GM19463 (cell line): Measurements from ENCODE around the gene B3GAT1.

ENCODE experiments used
- ATAC-seq: cut with Tn5 transposase; IDR thresholded peaks from one replicate; pipeline ENCODE4 v1.9.1; 2021; ENCODE audit warnings: mild to moderate bottlenecking, moderate library complexity; ENCODE audit not compliant: unreplicated experiment

B3GAT1 gene

GRCh38 chr11:134374891-134375550, 37.0 kb downstream of the B3GAT1 start:
- ATAC-seq = no peak

GRCh38 chr11:134374171-134374570, 37.9 kb downstream of the B3GAT1 start:
- ATAC-seq = no peak

GRCh38 chr11:134373591-134374052, 38.4 kb downstream of the B3GAT1 start:
- ATAC-seq = no peak

DNA sequence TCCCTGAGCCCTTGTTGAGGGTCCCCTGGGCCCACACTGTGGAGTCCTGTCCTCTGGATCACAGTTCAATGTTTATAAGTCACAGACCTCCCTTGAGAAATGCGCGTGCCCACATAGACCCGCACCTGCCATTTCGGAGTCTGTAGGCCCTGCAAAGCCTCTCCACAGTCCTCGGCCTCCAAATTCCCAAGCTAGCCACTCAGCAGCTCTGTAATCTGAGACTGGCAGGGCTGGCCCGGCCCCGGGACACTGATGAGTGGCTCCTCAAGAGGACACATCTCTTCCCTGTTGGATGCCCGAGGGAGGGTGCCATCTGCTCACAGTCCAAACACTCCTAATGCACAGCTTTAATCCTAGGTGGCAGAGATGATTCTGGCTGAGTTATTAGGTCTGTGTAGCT, 39.1 kb downstream of the B3GAT1 start:
- ATAC-seq = no peak

GRCh38 chr11:134372536-134372935, 39.5 kb downstream of the B3GAT1 start:
- no peak for ATAC-seq

DNA sequence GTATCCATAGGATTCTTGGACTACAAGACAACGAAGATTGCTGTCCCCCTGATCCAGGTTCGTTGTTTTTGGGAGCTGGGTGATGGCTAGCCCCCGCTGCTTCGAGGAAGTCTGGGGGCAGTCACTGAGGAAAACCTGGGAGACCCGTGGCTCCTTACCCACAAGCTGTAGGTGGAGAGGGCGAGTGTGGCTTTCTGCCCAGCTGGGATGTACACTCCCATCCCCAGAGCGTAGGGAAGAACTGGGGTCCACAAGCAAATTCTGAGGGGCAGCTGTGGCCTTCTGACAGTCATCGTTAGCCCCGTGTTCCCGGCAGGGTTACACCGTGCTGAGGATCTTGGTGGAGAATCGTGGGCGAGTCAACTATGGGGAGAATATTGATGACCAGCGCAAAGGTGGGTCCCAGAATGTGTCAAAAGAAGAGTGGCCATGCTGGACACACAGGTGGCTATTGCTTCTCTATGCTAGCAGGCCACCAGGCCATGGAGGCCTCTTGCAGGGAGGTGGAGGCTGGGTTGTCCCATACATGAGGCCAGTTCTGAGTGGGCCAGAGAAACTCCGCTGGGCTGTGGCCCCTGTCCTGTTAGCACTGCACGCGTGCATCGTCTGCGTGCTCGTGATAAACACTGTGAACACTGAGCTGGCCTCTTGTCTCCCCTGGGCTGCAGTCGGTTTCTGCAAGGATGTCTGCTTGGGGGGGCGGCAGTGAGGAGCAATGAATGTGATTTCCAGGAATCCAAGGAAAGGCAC, 40.4 kb downstream of the B3GAT1 start:
- ATAC-seq = no peak

DNA sequence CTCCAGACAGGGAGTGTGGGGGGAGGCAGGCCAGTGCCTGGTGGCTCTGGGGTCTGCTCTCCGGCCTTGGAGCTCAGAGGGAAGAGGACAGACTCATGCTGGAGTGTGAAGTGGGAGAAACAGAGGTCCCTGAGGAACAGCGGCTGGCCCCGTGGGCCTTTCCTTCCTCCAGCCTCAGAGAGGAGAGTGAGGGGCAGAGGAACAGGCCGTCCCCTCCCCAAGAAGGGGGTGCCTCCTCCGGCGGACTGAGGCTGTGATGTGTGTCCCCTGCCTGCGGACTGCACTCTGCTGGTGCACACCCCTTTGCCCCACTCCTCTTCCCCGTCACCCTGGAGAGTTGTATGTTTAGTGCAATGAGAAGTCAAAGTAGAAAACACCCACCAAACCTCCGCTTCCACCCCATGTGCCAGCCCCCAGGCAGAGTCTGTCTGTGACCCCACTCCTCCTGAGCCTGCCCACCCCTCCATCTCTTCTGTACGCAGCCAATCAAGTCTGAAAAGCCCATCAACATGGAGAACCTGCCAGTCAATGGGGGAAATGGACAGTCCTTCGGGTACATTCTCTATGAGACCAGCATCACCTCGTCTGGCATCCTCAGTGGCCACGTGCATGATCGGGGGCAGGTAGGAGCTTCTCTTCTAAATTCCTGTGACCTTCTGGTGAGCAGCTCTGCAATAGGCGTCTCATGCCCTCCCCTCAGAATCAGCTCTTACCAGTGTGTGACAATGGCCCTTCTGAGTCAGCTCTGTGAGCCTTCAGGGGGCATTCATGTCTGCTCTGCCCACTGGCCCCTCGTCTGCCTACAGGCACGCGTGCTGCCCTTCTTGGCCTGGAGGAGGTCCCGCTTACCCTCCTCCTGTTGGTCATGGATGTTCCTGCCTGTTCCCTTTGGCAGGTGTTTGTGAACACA, 41.3 kb downstream of the B3GAT1 start:
- ATAC-seq = no peak

GRCh38 chr11:134369656-134370525, 42.2 kb downstream of the B3GAT1 start:
- no peak for ATAC-seq

DNA sequence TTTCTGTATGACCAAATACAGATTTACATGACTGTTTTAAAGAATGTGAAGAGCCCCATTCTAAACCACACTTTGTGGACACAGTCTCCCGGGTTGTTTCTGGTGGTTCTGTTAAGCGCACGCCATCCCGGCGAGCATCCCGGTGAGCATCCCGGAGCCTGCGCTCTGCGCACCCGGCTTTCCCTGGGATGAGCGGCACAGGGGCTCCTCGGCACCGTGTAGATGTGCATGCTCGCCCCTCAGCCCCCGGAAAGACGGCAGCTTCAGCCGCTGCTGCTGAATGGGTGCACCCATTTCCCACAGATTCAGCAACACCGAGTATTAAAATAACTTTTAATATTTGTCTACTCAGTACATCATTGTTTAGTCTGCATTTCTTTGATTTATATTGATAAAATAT, 44.3 kb downstream of the B3GAT1 start:
- ATAC-seq = no peak

DNA sequence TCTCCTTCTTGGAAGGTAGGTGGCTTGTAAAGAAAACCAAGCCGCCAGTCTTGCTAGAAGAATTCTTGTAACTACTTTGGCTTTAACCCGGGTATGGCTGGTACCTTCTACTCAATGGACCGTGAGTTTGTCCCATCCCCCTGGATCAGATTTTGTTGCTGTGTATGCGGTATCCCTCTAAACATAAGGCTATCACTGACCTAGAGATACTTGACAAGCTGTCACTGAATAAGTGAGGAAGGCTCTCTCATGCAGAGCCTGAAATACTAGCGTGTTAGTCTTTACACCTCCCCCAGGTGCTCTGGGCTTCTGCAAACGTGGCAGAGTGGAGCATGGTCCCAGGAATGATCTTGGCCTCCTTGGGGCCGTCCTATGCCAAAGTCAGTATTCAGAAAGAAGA, 45.8 kb downstream of the B3GAT1 start:
- ATAC-seq = no peak

GRCh38 chr11:134365011-134365925, 46.8 kb downstream of the B3GAT1 start:
- ATAC-seq = no peak

- ATAC-seq = no peak
These were observed 47.8 kb downstream of the B3GAT1 start for GRCh38 chr11:134364261-134364660.

GRCh38 chr11:134363592-134363991, 48.5 kb downstream of the B3GAT1 start:
- no peak for ATAC-seq

DNA sequence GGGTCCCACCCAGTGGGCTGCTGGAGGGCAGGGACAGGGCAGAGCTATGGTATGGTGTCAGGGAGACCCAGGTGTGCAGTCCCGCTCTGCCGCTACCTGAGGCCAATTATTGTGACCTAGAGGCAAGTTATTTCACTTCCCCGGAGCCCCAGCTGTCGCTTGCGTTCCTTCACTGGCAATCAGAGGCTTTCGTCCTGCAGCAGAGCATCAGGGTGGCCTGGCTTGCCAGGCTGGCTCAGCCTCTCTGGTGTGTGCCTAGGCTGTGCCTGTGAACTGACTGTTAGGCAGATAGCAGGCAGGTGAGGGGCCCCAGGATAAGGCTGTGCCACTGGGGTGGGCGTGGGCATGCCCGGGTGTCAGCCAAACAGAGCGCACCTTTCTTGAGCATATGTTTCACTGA, 48.9 kb downstream of the B3GAT1 start:
- no peak for ATAC-seq

- no peak for ATAC-seq
These were observed 49.7 kb downstream of the B3GAT1 start for GRCh38 chr11:134362192-134362901.

GRCh38 chr11:134361661-134362060, 50.4 kb downstream of the B3GAT1 start:
- ATAC-seq = no peak

GRCh38 chr11:134360050-134360835, 51.8 kb downstream of the B3GAT1 start:
- ATAC-seq = no peak

- ATAC-seq = no peak
These were observed 52.4 kb downstream of the B3GAT1 start for GRCh38 chr11:134359646-134360045.
